Ovary (tissue), 9 donors: ENCODE results near the gene GXYLT2. TPM values are rescaled to one million over a fixed set of nuclear protein-coding genes. Genes with fewer than 3 reads are reported as not detected.

Experiments used
- DNase-seq, 5 donors: peaks; one replicate each; pipeline ENCODE4 v3.0.0-alpha.2; 2019 to 2020
- H3K27ac ChIP-seq, 2 donors: fragments of 200-600 bp; one replicate each; pipeline versions ENCODE4 v1.5.1 to v1.8.0; 2019 to 2022
- H3K27me3 ChIP-seq: fragments of 200-600 bp; one replicate; pipeline ENCODE4 v1.8.0; 2022
- H3K36me3 ChIP-seq: fragments of 200-600 bp; sonication (generic); one replicate; pipeline ENCODE4 v1.5.1; 2019
- H3K4me1 ChIP-seq: one replicate; pipeline ENCODE4 v1.8.1; 2013; ENCODE audit warnings: mild to moderate bottlenecking, moderate library complexity; ENCODE audit not compliant: insufficient read depth
- H3K4me3 ChIP-seq: fragments of 200-600 bp; sonication (generic); one replicate; pipeline ENCODE4 v1.5.1; 2017
- H3K9me3 ChIP-seq, 2 donors: fragments of 200-600 bp in 1 of 2; sonication (generic) in 1 of 2; one replicate each; pipeline versions ENCODE4 v1.5.1 to v1.8.1; 2013 to 2019; ENCODE audit warnings: mild to moderate bottlenecking in 1 of 2, moderate library complexity in 1 of 2
- EP300 ChIP-seq: sonication (generic); formaldehyde crosslinking; IDR thresholded peaks from one replicate; pipeline ENCODE4 v1.6.1; 2017; ENCODE audit warnings: antibody characterized with exemption
- POLR2A ChIP-seq: fragments of 450-650 bp; IDR thresholded peaks from one replicate; pipeline ENCODE4 v1.6.1; 2017; ENCODE audit warnings: antibody characterized with exemption, mild to moderate bottlenecking, moderate library complexity
- WGBS, 3 donors: extraction: QIAGEN DNeasy Blood & Tissue Kit in 1 of 3; methylation state at CpG; one replicate each; pipeline versions ENCODE4 v1.1.5 to v1.1.7; 2013 to 2017; 5-methylcytosine and 5-hydroxymethylcytosine counted together
- intact Hi-C, 4 donors: fragments of 100-400 bp; cut with DNase I; formaldehyde crosslinking; loops; one replicate each; pipeline versions ENCODE4 v1.11.0 to v1.15.1; 2022 to 2023
- polyA plus RNA-seq, 2 donors: library from polyadenylated mRNA; stranded (reverse); fragments of 200-250 nt in 1 of 2; fragments of 350-450 nt in 1 of 2; fragmentation: Illumina TruSeq in 1 of 2; extraction: RNeasy Lipid Tissue Mini Kit (QIAGEN cat#74804) in 1 of 2; gene quantifications; one replicate each; pipeline ENCODE4 v1.2.3, GENCODE V29; 2013 to 2014
- total RNA-seq, 7 donors: library from RNA; depleted of rRNA in 2 of 7; stranded (reverse); fragments of >200 nt in 2 of 7; fragmentation: NEBNext Ultra II Directional in 3 of 7; extraction: Animal tissue kit (Norgen Biotek cat#: 25700) in 3 of 7; gene quantifications; one replicate each; pipeline versions ENCODE4 v1.1.0 to v1.2.4, GENCODE V29; 2016 to 2023
- TF ChIP-seq, protein P1 (sequence below), 3 donors: fragments of 450-650 bp in 2 of 3; fragments of 200-600 bp in 1 of 3; IDR thresholded peaks; one replicate each; pipeline versions ENCODE4 v1.5.1 to v1.8.0; 2016 to 2022; ENCODE audit warnings: antibody characterized with exemption in 3 of 3, mild to moderate bottlenecking in 1 of 3
- donor health status: DM: no; HTN: no; CAD: no; lungs with moderate emphysema.
- donor health status: DM: no; HTN: no; CAD: no.
- donor health status: Bipolar disorder and iron deficiency.
- donor health status: DM: yes; HTN: yes; CAD: no.
- donor health status: DM: no; HTN: no; CAD: no.
- donor health status: DM: yes; HTN: yes; CAD: no.

The GXYLT2 gene
- total and polyA plus RNA-seq, 9 donors: 9.4 to 86.0 (median 43.7) TPM

GRCh38 chr3:72964633-72965032, 76.8 kb downstream of the GXYLT2 start:
- no peak overlapping the region for H3K27ac ChIP-seq
- TF ChIP-seq EP300 (no peak), POLR2A (no peak)
- TF ChIP-seq, protein P1, sequence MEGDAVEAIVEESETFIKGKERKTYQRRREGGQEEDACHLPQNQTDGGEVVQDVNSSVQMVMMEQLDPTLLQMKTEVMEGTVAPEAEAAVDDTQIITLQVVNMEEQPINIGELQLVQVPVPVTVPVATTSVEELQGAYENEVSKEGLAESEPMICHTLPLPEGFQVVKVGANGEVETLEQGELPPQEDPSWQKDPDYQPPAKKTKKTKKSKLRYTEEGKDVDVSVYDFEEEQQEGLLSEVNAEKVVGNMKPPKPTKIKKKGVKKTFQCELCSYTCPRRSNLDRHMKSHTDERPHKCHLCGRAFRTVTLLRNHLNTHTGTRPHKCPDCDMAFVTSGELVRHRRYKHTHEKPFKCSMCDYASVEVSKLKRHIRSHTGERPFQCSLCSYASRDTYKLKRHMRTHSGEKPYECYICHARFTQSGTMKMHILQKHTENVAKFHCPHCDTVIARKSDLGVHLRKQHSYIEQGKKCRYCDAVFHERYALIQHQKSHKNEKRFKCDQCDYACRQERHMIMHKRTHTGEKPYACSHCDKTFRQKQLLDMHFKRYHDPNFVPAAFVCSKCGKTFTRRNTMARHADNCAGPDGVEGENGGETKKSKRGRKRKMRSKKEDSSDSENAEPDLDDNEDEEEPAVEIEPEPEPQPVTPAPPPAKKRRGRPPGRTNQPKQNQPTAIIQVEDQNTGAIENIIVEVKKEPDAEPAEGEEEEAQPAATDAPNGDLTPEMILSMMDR (IDR thresholded peaks at IDR 0.05): no peak
- no peak for DNase-seq
- no peak overlapping the region for H3K4me3 ChIP-seq
- no peaks in the 10 kb centered on the region for H3K9me3 ChIP-seq
- intact Hi-C loops: no loop called here
- H3K4me1 ChIP-seq: peaks cover 7% of the 10 kb centered on the region
- no peaks in the 10 kb centered on the region for H3K36me3 ChIP-seq
- no peaks in the 10 kb centered on the region for H3K27me3 ChIP-seq

- Histone ChIP-seq H3K4me1 (peaks cover 2% of the 10 kb centered on the region), H3K27me3 (no peaks in the 10 kb centered on the region), H3K9me3 (no peaks in the 10 kb centered on the region), H3K36me3 (no peaks in the 10 kb centered on the region), H3K4me3 (no peak overlapping the region), H3K27ac (no peak overlapping the region)
- DNase-seq: no peak
- TF ChIP-seq POLR2A (no peak), EP300 (no peak)
- TF ChIP-seq, protein P1 (IDR thresholded peaks at IDR 0.05): no peak
- WGBS, 3 donors: 91 to 95% (median 92%) methylated on average over 1 of the region's 1 CpG
- intact Hi-C loops: no loop called here
Observed at GRCh38 chr3:72968266-72968664, 80.4 kb downstream of the GXYLT2 start.

- no peak overlapping the region for H3K27ac ChIP-seq
- peaks cover 2% of the 10 kb centered on the region for H3K4me1 ChIP-seq
- WGBS, 3 donors: 86 to 90% (median 90%) methylated on average over 3 of the region's 3 CpGs
- intact Hi-C loops: no loop called here
- no peaks in the 10 kb centered on the region for H3K27me3 ChIP-seq
- H3K9me3 ChIP-seq: no peaks in the 10 kb centered on the region
- DNase-seq: no peak
- no peak for TF ChIP-seq POLR2A
- no peak overlapping the region for H3K4me3 ChIP-seq
- H3K36me3 ChIP-seq: no peaks in the 10 kb centered on the region
Observed at GRCh38 chr3:72969766-72970165, 81.9 kb downstream of the GXYLT2 start.

DNA sequence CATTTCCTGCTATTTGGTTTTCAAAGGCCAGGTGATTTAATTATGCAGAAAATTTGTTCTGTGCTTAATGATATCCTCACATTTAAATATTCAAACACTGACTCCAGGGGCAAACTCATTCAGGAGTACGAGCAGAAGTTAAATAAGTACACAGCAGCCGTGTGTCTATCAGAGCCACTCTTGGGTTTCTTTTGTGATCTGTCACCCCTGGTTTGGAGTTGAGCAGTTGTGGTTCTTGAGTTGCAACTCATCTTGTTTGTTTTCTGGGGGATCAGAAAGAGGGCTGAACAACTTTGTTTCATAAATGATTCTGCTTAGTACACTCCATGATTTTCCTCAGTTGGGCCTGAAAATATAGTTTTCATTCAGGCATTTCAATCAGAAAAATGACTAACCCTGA, 83.1 kb downstream of the GXYLT2 start:
- intact Hi-C loops: no loop called here
- DNase-seq: no peak
- H3K36me3 ChIP-seq: no peaks in the 10 kb centered on the region
- TF ChIP-seq, protein P1 (IDR thresholded peaks at IDR 0.05): no peak
- TF ChIP-seq POLR2A: no peak
- no peak for TF ChIP-seq EP300
- H3K27me3 ChIP-seq: no peaks in the 10 kb centered on the region
- H3K4me1 ChIP-seq: peaks cover 2% of the 10 kb centered on the region
- H3K4me3 ChIP-seq: no peak overlapping the region
- no peak overlapping the region for H3K27ac ChIP-seq
- no peaks in the 10 kb centered on the region for H3K9me3 ChIP-seq
- WGBS, 3 donors: 93 to 96% (median 95%) methylated on average over 2 of the region's 2 CpGs

DNA sequence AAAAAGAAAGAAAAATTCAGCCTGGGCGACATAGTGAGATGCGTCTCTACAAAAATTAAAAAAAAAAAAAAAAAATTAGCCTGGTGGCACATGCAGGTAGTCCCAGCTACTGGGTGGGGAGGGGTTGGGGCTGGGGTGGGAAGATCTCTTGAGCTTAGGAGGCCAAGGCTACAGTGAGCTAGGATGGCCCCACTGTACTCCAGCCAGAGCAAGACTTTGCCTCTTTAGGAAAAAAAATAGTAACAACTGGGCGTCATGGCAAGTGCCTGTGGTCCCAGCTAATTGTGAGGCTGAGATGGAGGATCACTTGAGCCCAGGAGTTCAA, 84.8 kb downstream of the GXYLT2 start:
- Histone ChIP-seq H3K9me3 (no peaks in the 10 kb centered on the region), H3K4me1 (peaks cover 2% of the 10 kb centered on the region), H3K27ac (no peak overlapping the region), H3K36me3 (no peaks in the 10 kb centered on the region), H3K4me3 (no peak overlapping the region), H3K27me3 (no peaks in the 10 kb centered on the region)
- intact Hi-C loops: no loop called here
- TF ChIP-seq EP300 (no peak), POLR2A (no peak)
- TF ChIP-seq, protein P1 (IDR thresholded peaks at IDR 0.05): no peak
- 92 to 95% (median 93%) methylated on average over 3 of the region's 3 CpGs for WGBS, 3 donors
- no peak for DNase-seq
